WTC11 (cell line): ENCODE data around the gene GPATCH2. TPM values are rescaled to one million over a fixed set of nuclear protein-coding genes. Genes with fewer than 3 reads are reported as not detected.

ENCODE experiments used
- ATAC-seq: fragments of 200-7000 bp; cut with Tn5 transposase; 2 replicates; pipeline ENCODE4 v1.10.0; 2021; ENCODE audit warnings: mild to moderate bottlenecking, moderate library complexity
- CTCF ChIA-PET: fragments of 300-600 bp; sonication (Branson Sonifier 250); formaldehyde crosslinking; loops from one replicate; lab custom pipeline; 2021; ENCODE audit warnings: antibody characterized with exemption; lab: Charles Lee
- POLR2A ChIA-PET: fragments of 350-600 bp; sonication (Branson Sonifier 250); formaldehyde crosslinking; loops from one replicate; lab custom pipeline; 2021; ENCODE audit warnings: antibody characterized with exemption; lab: Charles Lee
- DNase-seq: peaks from one replicate; pipeline ENCODE4 v3.0.0; 2021; ENCODE audit warnings: low spot score
- H3K27ac Mint-ChIP-seq: 2 replicates; pipeline ENCODE4 v1.8.0; 2021; ENCODE audit warnings: mixed read lengths
- H3K27me3 Mint-ChIP-seq: 2 replicates; pipeline ENCODE4 v1.8.0; 2021; ENCODE audit warnings: low read depth, mild to moderate bottlenecking, moderate library complexity, mixed read lengths
- H3K36me3 Mint-ChIP-seq: 2 replicates; pipeline ENCODE4 v1.8.0; 2021; ENCODE audit warnings: mixed read lengths
- H3K4me1 Mint-ChIP-seq: 2 replicates; pipeline ENCODE4 v1.8.0; 2022; ENCODE audit warnings: mixed read lengths
- H3K4me3 Mint-ChIP-seq: 2 replicates; pipeline ENCODE4 v1.8.0; 2021; ENCODE audit warnings: mild to moderate bottlenecking, moderate library complexity, mixed read lengths
- H3K9me3 Mint-ChIP-seq: 2 replicates; pipeline ENCODE4 v1.8.0; 2021; ENCODE audit warnings: mixed read lengths
- CBFB ChIP-seq: sonication (generic); formaldehyde crosslinking; IDR thresholded peaks from 2 replicates; pipeline ENCODE4 v1.8.1; 2022; ENCODE audit warnings: mild to moderate bottlenecking, low read depth, missing genetic modification reagents
- EMX1 ChIP-seq: fragments of 250-450 bp; sonication (Bioruptor Pico); IDR thresholded peaks from 2 replicates; pipeline ENCODE4 v1.8.0; 2021; ENCODE audit warnings: mild to moderate bottlenecking
- ERG ChIP-seq: fragments of 250-450 bp; sonication (Bioruptor Pico); IDR thresholded peaks from 2 replicates; pipeline ENCODE4 v1.8.0; 2021; ENCODE audit warnings: mild to moderate bottlenecking
- ETV6 ChIP-seq: sonication (generic); formaldehyde crosslinking; IDR thresholded peaks from 2 replicates; pipeline ENCODE4 v1.8.1; 2022; ENCODE audit warnings: mild to moderate bottlenecking, missing genetic modification reagents
- FOXP1 ChIP-seq: sonication (generic); formaldehyde crosslinking; IDR thresholded peaks from 2 replicates; pipeline ENCODE4 v1.8.0; 2022; ENCODE audit warnings: missing genetic modification reagents, mild to moderate bottlenecking, moderate library complexity, borderline replicate concordance
- GABPB1 ChIP-seq: sonication (generic); formaldehyde crosslinking; IDR thresholded peaks from 2 replicates; pipeline ENCODE4 v1.8.1; 2023; ENCODE audit warnings: mild to moderate bottlenecking, missing genetic modification reagents
- GRHL2 ChIP-seq: fragments of 250-450 bp; sonication (Bioruptor Pico); IDR thresholded peaks from 2 replicates; pipeline ENCODE4 v1.8.0; 2022; ENCODE audit warnings: mild to moderate bottlenecking, moderate library complexity; ENCODE audit not compliant: insufficient replicate concordance, severe bottlenecking
- NFE2L1 ChIP-seq: sonication (generic); formaldehyde crosslinking; IDR thresholded peaks from 2 replicates; pipeline ENCODE4 v1.8.1; 2023; ENCODE audit warnings: missing genetic modification reagents
- NFYB ChIP-seq: sonication (generic); formaldehyde crosslinking; conservative IDR thresholded peaks from 2 replicates; pipeline ENCODE4 v1.8.0; 2022; ENCODE audit warnings: low read depth, missing genetic modification reagents
- NR1H2 ChIP-seq: sonication (generic); formaldehyde crosslinking; IDR thresholded peaks from 2 replicates; pipeline ENCODE4 v1.9.0; 2021; ENCODE audit warnings: mild to moderate bottlenecking, moderate library complexity, missing genetic modification reagents
- NR2C2 ChIP-seq: sonication (generic); formaldehyde crosslinking; IDR thresholded peaks from 2 replicates; pipeline ENCODE4 v1.8.0; 2022; ENCODE audit warnings: mild to moderate bottlenecking, missing genetic modification reagents
- NR3C1 ChIP-seq: sonication (generic); formaldehyde crosslinking; conservative IDR thresholded peaks from 2 replicates; pipeline ENCODE4 v1.8.1; 2023; ENCODE audit warnings: low read depth, mild to moderate bottlenecking, missing genetic modification reagents
- PRDM15 ChIP-seq: sonication (generic); formaldehyde crosslinking; IDR thresholded peaks from 2 replicates; pipeline ENCODE4 v1.8.0; 2022; ENCODE audit warnings: missing genetic modification reagents
- RELA ChIP-seq: sonication (generic); formaldehyde crosslinking; IDR thresholded peaks from 2 replicates; pipeline ENCODE4 v1.8.1; 2022; ENCODE audit warnings: missing genetic modification reagents, mild to moderate bottlenecking, borderline replicate concordance
- TP53 ChIP-seq: sonication (generic); formaldehyde crosslinking; IDR thresholded peaks from 2 replicates; pipeline ENCODE4 v1.8.1; 2023; ENCODE audit warnings: mild to moderate bottlenecking, missing genetic modification reagents
- ZNF138 ChIP-seq: sonication (generic); formaldehyde crosslinking; conservative IDR thresholded peaks from 2 replicates; pipeline ENCODE4 v1.8.1; 2022; ENCODE audit warnings: mild to moderate bottlenecking, moderate library complexity, missing genetic modification reagents
- ZNF219 ChIP-seq: sonication (generic); formaldehyde crosslinking; IDR thresholded peaks from 2 replicates; pipeline ENCODE4 v1.8.0; 2023; ENCODE audit warnings: missing genetic modification reagents, mild to moderate bottlenecking, borderline replicate concordance
- ZNF263 ChIP-seq: sonication (generic); formaldehyde crosslinking; IDR thresholded peaks from 2 replicates; pipeline ENCODE4 v1.8.1; 2022; ENCODE audit warnings: low read depth, mild to moderate bottlenecking, moderate library complexity, missing genetic modification reagents
- ZNF317 ChIP-seq: sonication (generic); formaldehyde crosslinking; IDR thresholded peaks from 2 replicates; pipeline ENCODE4 v1.8.1; 2023; ENCODE audit warnings: low read depth, mild to moderate bottlenecking, moderate library complexity, missing genetic modification reagents, borderline replicate concordance
- ZNF416 ChIP-seq: fragments of 250-450 bp; sonication (Bioruptor Pico); IDR thresholded peaks from 2 replicates; pipeline ENCODE4 v1.9.0; 2021; ENCODE audit warnings: mild to moderate bottlenecking, inconsistent platforms
- ZNF512 ChIP-seq: sonication (generic); formaldehyde crosslinking; IDR thresholded peaks from 2 replicates; pipeline ENCODE4 v1.8.1; 2022; ENCODE audit warnings: missing genetic modification reagents, borderline replicate concordance
- ZNF532 ChIP-seq: fragments of 250-450 bp; sonication (Bioruptor Pico); IDR thresholded peaks from 2 replicates; pipeline ENCODE4 v1.9.0; 2021; ENCODE audit warnings: mild to moderate bottlenecking, borderline replicate concordance
- ZNF671 ChIP-seq: fragments of 250-450 bp; sonication (Bioruptor Pico); IDR thresholded peaks from 2 replicates; pipeline ENCODE4 v1.8.0; 2021; ENCODE audit warnings: mild to moderate bottlenecking
- total RNA-seq: library from RNA; stranded (reverse); gene quantifications from 3 replicates; pipeline ENCODE4 v1.2.3, GENCODE V29; 2021

The GPATCH2 gene
- total RNA-seq, 1 experiment from 2014 or later = 11.5 TPM

- TF ChIP-seq NR2C2 (no peak), ZNF317 (CRISPR knock-in tag) (no peak), FOXP1 (CRISPR knock-in tag) (no peak), ERG (CRISPR knock-in tag) (no peak), EMX1 (no peak)
These were observed 19.8 kb upstream of the GPATCH2 start (continued) for GRCh38 chr1:217650674-217651073.

GRCh38 chr1:217647791-217648190 is 16.9 kb upstream of the GPATCH2 start:
- no peaks in the 10 kb centered on the region for H3K9me3 Mint-ChIP-seq
- H3K36me3 Mint-ChIP-seq = no peaks in the 10 kb centered on the region
- DNase-seq = no peak
- TF ChIP-seq ZNF512 (no peak), ETV6 (no peak), NFE2L1 (CRISPR knock-in tag) (no peak), NR3C1 (CRISPR knock-in tag) (no peak), PRDM15 (CRISPR knock-in tag) (no peak), GABPB1 (no peak), GRHL2 (CRISPR knock-in tag) (no peak), ZNF416 (CRISPR knock-in tag) (no peak), NFYB (no peak), ZNF219 (CRISPR knock-in tag) (no peak), ZNF671 (no peak), TP53 (CRISPR knock-in tag) (no peak), CBFB (CRISPR knock-in tag) (no peak), ZNF138 (CRISPR knock-in tag) (no peak), ZNF317 (CRISPR knock-in tag) (no peak), ZNF532 (CRISPR knock-in tag) (no peak), RELA (CRISPR knock-in tag) (no peak), ZNF263 (CRISPR knock-in tag) (no peak), NR1H2 (CRISPR knock-in tag) (no peak)
- ChIA-PET CTCF (no interaction called here), POLR2A (no interaction called here)
- H3K4me3 Mint-ChIP-seq = no peak overlapping the region
- no peak for ATAC-seq
- no peak overlapping the region for H3K27ac Mint-ChIP-seq
- no peaks in the 10 kb centered on the region for H3K27me3 Mint-ChIP-seq
- H3K4me1 Mint-ChIP-seq = 0 out of 2 replicates have a peak, but pooled peaks cover 5% of the 10 kb centered on the region
